ENCODE data around the gene LRRC59.

DNA sequence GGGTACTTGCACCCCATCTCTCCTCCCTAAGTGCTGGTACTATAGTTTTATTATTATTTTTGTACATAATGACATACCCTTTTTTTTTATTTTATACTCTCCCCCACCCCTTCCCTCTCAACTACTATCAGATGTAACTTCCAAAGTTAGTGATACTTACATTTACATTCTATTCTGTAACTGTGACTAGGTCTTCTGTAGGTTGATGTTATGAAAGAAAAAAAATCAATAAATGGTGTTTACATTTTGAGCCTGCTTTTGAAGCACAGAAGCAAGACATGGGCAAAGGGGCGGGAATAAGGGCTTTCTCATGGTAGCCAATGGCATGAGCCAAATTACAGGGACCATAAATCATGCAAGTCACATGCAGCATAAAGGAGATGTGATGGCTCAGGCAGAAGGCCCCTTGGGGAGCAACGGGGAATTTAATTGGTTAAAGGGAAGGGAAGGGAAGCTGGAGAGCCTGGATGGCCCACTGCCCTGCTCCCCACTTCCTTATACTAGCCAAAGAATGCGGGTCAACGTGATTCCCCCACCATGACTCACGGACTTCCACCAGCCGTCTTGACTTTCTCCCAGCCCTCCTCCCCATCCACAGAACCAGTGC is 26.3 kb upstream of the LRRC59 start:
- TF ChIP-seq, protein P1, sequence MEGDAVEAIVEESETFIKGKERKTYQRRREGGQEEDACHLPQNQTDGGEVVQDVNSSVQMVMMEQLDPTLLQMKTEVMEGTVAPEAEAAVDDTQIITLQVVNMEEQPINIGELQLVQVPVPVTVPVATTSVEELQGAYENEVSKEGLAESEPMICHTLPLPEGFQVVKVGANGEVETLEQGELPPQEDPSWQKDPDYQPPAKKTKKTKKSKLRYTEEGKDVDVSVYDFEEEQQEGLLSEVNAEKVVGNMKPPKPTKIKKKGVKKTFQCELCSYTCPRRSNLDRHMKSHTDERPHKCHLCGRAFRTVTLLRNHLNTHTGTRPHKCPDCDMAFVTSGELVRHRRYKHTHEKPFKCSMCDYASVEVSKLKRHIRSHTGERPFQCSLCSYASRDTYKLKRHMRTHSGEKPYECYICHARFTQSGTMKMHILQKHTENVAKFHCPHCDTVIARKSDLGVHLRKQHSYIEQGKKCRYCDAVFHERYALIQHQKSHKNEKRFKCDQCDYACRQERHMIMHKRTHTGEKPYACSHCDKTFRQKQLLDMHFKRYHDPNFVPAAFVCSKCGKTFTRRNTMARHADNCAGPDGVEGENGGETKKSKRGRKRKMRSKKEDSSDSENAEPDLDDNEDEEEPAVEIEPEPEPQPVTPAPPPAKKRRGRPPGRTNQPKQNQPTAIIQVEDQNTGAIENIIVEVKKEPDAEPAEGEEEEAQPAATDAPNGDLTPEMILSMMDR (IDR thresholded peaks at IDR 0.05), result no peak
- TF ChIP-seq POLR2A (IDR thresholded peaks at IDR 0.05), result no peak

Data from stomach (tissue), 4 donors.